ENCODE data around the gene KRT35. TPM values are rescaled to one million over a fixed set of nuclear protein-coding genes. Genes with fewer than 3 reads are reported as not detected.
A peak's percentile ranks its signal among the peaks of the same experiment; 100 is the strongest.
"Not testable (repeated sequence)": the region's sequence is repeated elsewhere in the genome, so short reads cannot be mapped to it uniquely, and the experiment has no call there.

Gene KRT35
- total and polyA plus RNA-seq, 7 donors = not detected

GRCh38 chr17:41434415-41434814 lies 46.5 kb downstream of the KRT35 start:
- WGBS, 2 donors = 60 to 67% methylated on average over 5 of the region's 5 CpGs
- H3K36me3 ChIP-seq = no peaks in the 10 kb centered on the region
- no peak for DNase-seq
- H3K4me3 ChIP-seq = no peak overlapping the region
- H3K27ac ChIP-seq = peak overlapping the region in 1 of 4 donors; percentile 4
- no peaks in the 10 kb centered on the region for H3K9me3 ChIP-seq
- intact Hi-C loops (cut with DNase I) = no loop called here
- H3K27me3 ChIP-seq = no peaks in the 10 kb centered on the region
- H3K4me1 ChIP-seq = peaks cover 0 to 14% (median 5%) of the 10 kb centered on the region in 4 donors
- TF ChIP-seq POLR2A (IDR thresholded peaks at IDR 0.05) = no peak
- TF ChIP-seq EP300 (IDR thresholded peaks at IDR 0.05) = no peak
- TF ChIP-seq CTCF (IDR thresholded peaks at IDR 0.05) = no peak
- no peak for TF ChIP-seq POLR2AphosphoS5 (IDR thresholded peaks at IDR 0.05)

GRCh38 chr17:41434005-41434404 lies 46.9 kb downstream of the KRT35 start:
- H3K9me3 ChIP-seq = no peaks in the 10 kb centered on the region
- no peak overlapping the region for H3K27ac ChIP-seq
- peaks cover 0 to 14% (median 5%) of the 10 kb centered on the region in 4 donors for H3K4me1 ChIP-seq
- DNase-seq = no peak
- no peaks in the 10 kb centered on the region for H3K27me3 ChIP-seq
- no peak for TF ChIP-seq POLR2A (IDR thresholded peaks at IDR 0.05)
- TF ChIP-seq POLR2AphosphoS5 (IDR thresholded peaks at IDR 0.05) = no peak
- no peaks in the 10 kb centered on the region for H3K36me3 ChIP-seq
- 57% methylated on average over 4 of the region's 4 CpGs for WGBS, 2 donors
- no peak overlapping the region for H3K4me3 ChIP-seq
- intact Hi-C loops (cut with DNase I) = no loop called here

GRCh38 chr17:41433586-41433985 lies 47.4 kb downstream of the KRT35 start:
- DNase-seq = no peak
- no peaks in the 10 kb centered on the region for H3K9me3 ChIP-seq
- H3K27ac ChIP-seq = no peak overlapping the region
- peaks cover 0 to 14% (median 5%) of the 10 kb centered on the region in 4 donors for H3K4me1 ChIP-seq
- H3K4me3 ChIP-seq = no peak overlapping the region
- H3K27me3 ChIP-seq = no peaks in the 10 kb centered on the region
- H3K36me3 ChIP-seq = no peaks in the 10 kb centered on the region
- intact Hi-C loops (cut with DNase I) = no loop called here
- TF ChIP-seq POLR2AphosphoS5 (IDR thresholded peaks at IDR 0.05) (no peak), EP300 (IDR thresholded peaks at IDR 0.05) (no peak), POLR2A (IDR thresholded peaks at IDR 0.05) (no peak), CTCF (IDR thresholded peaks at IDR 0.05) (no peak)
- 61% methylated on average over 4 of the region's 4 CpGs for WGBS, 2 donors

- DNase-seq; H3K36me3 ChIP-seq; H3K27ac ChIP-seq; intact Hi-C loops (cut with DNase I); H3K27me3 ChIP-seq; H3K9me3 ChIP-seq; H3K4me3 ChIP-seq: not testable (repeated sequence)
- H3K4me1 ChIP-seq = peaks cover 0 to 14% (median 5%) of the 10 kb centered on the region in 4 donors
- WGBS, 2 donors = 82 to 89% methylated on average over 9 of the region's 9 CpGs
These were observed 50.6 kb downstream of the KRT35 start for GRCh38 chr17:41430376-41430775.

GRCh38 chr17:41429667-41430066 lies 51.3 kb downstream of the KRT35 start:
- peaks cover 0 to 3% (median 0%) of the 10 kb centered on the region in 3 donors for H3K27me3 ChIP-seq

More at GRCh38 chr17:41429667-41430066, 51.3 kb downstream of the KRT35 start:
- no peak overlapping the region for H3K4me3 ChIP-seq
- no peaks in the 10 kb centered on the region for H3K9me3 ChIP-seq
- intact Hi-C loops (cut with DNase I) = no loop called here
- DNase-seq = no peak
- no peak overlapping the region for H3K27ac ChIP-seq
- TF ChIP-seq EP300 (IDR thresholded peaks at IDR 0.05) (no peak), POLR2A (IDR thresholded peaks at IDR 0.05) (no peak), POLR2AphosphoS5 (IDR thresholded peaks at IDR 0.05) (no peak), CTCF (IDR thresholded peaks at IDR 0.05) (no peak)
- no peaks in the 10 kb centered on the region for H3K36me3 ChIP-seq
- H3K4me1 ChIP-seq = peaks cover 0 to 11% (median 5%) of the 10 kb centered on the region in 4 donors
- WGBS, 2 donors = 78 to 79% methylated on average over 7 of the region's 7 CpGs
